LNCaP clone FGC (cell line): ENCODE results near the gene KLF12.
A peak's percentile ranks its signal among the peaks of the same experiment; 100 is the strongest.

Experiments
- DNase-seq: peaks from one replicate; pipeline ENCODE4 v3.0.0-alpha.2; 2011; ENCODE audit warnings: low read depth
- H3K4me3 ChIP-seq: 2 replicates; pipeline ENCODE4 v1.5.1; 2011; ENCODE audit warnings: mild to moderate bottlenecking, low read depth, low read length, control low read depth
- TF ChIP-seq, protein P1 (sequence below): IDR thresholded peaks from 2 replicates; pipeline ENCODE4 v1.5.1; 2012; ENCODE audit warnings: mild to moderate bottlenecking; ENCODE audit not compliant: control insufficient read depth, insufficient read depth; ENCODE audit errors: extremely low read depth

The KLF12 gene

DNA sequence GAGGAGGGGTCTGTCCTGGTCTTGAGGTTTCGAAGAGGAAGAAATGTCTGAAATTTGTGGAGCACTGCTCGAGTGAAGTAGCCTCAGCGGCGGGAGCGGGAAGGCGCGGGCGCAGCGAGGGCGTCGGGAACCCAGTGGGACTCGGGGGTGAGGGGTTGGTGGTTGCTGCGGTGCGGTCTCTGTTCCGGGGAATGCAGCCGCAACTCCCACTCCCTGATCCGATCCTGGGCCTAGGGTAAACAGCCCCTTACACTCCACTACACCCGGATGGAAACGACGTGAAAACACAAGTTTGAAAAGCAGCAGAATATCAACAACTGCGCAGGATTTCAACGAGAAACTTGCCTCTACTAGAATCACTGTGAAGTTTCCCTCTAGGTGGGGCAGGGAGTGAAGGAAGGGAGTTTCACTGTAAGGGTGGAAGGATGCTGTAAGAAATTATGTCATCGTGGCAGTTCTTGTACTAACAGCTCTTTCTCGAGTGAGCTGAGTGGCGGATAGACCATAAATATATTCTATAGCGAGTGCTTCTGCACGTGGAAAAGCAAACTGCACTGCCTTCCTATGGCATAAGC lies 2.0 kb upstream of the KLF12 start:
- no peak for DNase-seq
- TF ChIP-seq, protein P1, sequence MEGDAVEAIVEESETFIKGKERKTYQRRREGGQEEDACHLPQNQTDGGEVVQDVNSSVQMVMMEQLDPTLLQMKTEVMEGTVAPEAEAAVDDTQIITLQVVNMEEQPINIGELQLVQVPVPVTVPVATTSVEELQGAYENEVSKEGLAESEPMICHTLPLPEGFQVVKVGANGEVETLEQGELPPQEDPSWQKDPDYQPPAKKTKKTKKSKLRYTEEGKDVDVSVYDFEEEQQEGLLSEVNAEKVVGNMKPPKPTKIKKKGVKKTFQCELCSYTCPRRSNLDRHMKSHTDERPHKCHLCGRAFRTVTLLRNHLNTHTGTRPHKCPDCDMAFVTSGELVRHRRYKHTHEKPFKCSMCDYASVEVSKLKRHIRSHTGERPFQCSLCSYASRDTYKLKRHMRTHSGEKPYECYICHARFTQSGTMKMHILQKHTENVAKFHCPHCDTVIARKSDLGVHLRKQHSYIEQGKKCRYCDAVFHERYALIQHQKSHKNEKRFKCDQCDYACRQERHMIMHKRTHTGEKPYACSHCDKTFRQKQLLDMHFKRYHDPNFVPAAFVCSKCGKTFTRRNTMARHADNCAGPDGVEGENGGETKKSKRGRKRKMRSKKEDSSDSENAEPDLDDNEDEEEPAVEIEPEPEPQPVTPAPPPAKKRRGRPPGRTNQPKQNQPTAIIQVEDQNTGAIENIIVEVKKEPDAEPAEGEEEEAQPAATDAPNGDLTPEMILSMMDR: no peak
- H3K4me3 ChIP-seq: peak overlapping the region; percentile 53

DNA sequence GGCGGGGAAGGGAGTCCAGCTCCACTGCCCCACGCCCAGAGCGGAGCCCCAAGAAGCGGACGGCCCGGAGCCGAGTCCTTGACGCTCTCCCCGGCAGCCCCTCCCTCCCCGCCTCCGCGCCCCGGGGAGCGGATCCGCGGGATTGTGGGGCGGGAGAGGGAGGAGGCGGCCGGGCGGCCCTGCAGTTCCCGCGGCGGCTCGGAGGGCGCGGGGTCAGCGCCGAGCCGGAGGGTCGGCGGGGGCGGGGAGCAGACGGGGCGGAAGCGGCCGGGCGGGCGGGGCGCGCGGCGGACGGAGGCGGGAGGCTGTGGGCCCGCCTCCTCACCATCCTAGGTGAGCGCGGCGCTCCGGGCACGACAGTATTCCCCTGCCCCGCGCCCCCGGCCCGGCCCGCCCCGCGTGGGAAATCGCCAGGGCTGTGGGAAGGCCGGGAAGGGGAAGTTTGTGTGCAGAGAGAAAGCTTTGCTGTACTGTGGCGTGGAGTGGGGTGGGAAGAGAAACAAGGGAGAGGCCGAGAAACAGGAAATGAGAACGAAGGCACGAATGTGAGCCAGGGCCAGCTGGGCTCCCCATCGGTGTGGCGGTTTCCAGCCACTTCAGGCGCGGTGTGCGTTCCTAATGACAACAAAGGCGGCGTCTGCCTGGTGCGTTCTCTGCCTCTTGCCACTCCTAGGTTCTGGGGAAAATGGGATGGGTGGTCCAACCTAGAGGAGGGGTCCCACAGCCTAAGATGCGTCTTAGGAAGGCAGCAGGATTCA lies 1.3 kb upstream of the KLF12 start:
- peak overlapping the region; percentile 53 for H3K4me3 ChIP-seq
- DNase-seq: no peak
- TF ChIP-seq, protein P1: no peak

DNA sequence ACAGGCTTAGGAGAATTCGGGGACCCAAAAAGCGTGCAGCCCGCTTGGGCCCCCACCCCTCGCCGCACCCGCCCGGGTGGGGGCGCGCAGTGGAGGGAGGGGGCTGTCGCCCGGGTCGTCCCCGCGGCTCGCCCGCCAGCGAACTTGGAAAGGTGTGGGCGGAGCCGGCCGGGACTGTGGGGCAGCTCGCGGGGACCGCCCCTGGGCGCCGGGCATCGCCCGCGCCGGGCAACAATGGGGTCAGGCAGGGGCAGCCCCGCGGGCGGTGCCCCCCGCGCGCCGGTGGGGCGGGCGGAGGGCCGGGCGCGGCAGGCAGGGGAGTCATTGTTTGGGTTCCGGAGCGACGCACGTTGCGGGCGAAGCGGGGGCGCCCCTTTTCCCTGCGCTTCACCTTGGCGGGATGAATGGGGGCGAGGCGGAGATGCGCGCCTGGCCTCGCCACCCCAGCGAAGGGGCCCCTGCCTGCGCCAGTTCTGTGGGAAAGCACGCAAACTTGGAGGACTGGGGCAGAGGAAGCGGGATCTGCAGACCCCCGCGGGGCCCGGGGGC lies 647 bp upstream of the KLF12 start:
- H3K4me3 ChIP-seq: peak overlapping the region; percentile 53
- TF ChIP-seq, protein P1: no peak
- DNase-seq: no peak

DNA sequence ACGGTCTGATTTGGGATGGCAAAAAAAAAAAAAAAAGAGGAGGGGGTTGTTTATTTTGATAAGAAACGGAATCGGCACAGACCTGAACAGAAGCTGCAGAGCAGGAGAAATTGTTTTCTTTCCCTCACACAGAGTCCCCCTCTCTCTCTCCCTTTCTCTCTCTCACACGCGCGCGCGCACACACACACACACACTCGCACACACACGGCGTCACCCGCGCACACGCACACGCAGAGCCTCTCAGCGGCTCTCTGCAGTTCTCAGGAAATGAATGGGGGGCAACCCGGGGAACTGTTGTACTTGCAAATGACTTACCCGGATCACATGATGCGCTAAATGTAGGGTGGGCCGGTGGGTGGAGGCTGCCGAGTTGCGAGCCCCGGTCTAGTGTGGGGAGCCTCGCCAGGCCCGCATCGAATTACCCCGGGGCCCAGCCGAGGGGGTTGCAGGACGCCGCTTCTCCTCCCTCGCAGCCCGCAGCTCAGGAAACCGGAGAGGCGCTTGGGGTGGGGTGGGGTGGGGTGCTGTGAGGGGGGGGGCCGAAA lies 475 bp downstream of the KLF12 start:
- no peak for DNase-seq
- TF ChIP-seq, protein P1: no peak
- H3K4me3 ChIP-seq: no peak overlapping the region

DNA sequence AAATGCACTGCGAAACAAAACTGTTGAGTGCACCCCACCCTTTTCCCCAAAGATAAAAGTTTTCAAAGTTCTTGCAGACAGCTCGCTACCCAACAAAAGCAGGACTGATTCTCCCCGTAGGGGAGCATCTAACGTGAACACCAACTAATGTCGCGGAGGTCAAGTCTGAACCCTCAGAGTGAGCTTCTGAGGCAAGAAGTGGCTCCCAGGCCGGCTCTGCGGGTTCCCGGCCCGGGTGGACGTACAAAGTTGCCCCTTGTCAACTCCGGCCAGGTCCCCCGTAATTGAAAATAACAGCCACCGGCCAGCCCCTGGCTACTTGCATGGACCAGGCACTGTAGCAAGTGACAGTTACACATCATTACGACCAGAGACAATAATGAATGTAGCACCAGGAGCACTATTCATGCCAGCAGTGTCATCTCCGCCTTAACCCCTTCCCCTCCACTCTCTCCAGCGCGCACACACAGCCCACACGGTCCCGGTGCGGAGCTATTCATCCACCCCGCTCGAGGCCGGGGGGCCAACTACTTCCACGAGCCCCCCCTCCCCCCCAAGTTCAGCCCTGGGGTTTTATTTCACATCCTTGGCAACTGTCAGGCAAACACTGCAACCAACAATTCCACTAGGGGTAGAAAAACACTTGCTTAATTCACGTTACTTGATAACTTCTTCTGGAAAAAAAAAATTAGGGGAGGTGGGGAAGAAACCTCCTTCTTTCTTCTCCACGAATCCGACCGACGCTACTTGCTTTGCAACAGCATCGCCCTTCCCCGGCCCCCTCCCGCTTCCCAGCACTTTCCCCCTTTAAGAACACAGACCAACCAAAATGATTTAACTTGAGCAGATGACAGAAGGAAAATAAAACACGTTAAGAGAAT lies 1.2 kb downstream of the KLF12 start:
- no peak for DNase-seq
- H3K4me3 ChIP-seq: no peak overlapping the region
- TF ChIP-seq, protein P1: no peak

DNA sequence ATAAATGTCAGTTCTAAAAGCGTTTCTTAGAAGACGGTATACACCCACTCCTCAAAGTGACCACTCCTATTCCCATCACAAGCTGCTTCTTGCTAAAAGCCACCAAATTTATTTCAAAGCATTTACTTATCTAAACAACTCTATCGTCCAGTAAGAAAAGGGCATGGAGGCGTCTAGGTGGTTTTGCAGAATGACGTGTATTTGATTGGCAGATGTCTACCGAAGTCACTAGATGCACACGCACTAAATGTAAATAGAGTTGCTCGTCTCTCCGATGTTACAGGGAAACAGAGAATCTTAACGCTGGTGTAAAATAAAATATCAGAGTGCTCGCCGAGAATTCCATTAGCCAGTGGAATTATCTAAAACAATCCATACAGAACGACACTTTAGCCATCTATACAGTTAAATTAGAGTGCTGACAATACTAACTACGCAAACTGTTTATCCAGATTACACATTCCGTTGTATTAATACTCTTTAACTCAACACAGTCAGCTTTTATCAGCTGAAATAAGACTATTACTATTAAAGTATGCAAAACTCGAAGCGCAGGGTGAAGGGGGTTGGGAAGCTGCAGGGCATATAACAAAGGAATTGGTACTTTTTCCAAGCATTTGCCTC lies 1.9 kb downstream of the KLF12 start:
- H3K4me3 ChIP-seq: no peak overlapping the region
- TF ChIP-seq, protein P1: no peak
- no peak for DNase-seq
